ENCODE measurements around the gene ATOX1. TPM values are rescaled to one million over a fixed set of nuclear protein-coding genes. Genes with fewer than 3 reads are reported as not detected.
A peak's percentile ranks its signal among the peaks of the same experiment; 100 is the strongest.

ATOX1 gene
- total and polyA plus RNA-seq, 2 donors (not counting 1 experiment from before 2014, with no cell fraction given): 37.3 to 43.6 TPM

DNA sequence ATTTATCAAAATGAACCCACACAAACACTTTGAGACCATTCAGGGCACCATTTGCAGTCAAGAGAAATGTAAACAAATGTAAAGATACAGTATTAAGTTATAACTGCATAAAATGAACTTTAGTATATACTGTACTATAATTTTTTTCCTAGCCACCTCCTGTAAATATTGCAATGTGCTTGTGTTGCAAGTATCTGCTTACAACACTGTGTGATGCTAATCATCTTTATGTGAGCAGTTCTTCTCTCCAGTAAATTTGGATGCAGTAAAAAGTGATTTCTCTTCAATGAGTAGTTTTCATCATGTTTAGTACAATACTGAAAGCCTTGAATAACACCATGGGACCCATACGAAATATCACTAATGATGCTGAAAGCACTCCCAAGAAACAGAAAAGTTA, 22.8 kb upstream of the ATOX1 start:
- no peak for DNase-seq
- TF ChIP-seq, protein P1, sequence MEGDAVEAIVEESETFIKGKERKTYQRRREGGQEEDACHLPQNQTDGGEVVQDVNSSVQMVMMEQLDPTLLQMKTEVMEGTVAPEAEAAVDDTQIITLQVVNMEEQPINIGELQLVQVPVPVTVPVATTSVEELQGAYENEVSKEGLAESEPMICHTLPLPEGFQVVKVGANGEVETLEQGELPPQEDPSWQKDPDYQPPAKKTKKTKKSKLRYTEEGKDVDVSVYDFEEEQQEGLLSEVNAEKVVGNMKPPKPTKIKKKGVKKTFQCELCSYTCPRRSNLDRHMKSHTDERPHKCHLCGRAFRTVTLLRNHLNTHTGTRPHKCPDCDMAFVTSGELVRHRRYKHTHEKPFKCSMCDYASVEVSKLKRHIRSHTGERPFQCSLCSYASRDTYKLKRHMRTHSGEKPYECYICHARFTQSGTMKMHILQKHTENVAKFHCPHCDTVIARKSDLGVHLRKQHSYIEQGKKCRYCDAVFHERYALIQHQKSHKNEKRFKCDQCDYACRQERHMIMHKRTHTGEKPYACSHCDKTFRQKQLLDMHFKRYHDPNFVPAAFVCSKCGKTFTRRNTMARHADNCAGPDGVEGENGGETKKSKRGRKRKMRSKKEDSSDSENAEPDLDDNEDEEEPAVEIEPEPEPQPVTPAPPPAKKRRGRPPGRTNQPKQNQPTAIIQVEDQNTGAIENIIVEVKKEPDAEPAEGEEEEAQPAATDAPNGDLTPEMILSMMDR (IDR thresholded peaks at IDR 0.05): no peak
- no peak for TF ChIP-seq EZH2 (IDR thresholded peaks at IDR 0.05; ENCODE audit: borderline replicate concordance, insufficient read depth, low read depth, low read length, poor library complexity, severe bottlenecking)

DNA sequence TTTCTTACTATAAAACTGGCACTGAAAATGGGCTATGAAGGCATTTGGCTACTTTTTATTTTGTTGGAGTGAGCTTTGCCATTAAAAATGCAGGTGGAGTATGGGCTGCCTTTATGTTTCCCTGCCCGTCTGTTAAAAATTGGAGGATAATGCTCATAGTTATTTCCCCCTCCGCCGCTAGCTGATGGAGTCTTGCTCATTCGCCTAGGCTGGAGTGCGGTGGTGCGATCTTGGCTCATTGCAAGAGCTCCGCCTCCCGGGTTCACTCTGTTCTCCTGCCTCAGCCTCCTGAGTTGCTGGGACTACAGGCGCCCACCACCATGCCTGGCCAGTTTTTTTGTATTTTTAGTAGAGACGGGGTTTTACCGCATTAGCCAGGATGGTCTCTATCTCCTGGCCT, 21.9 kb upstream of the ATOX1 start:
- Mint-ChIP-seq H3K27me3 (no peaks in the 10 kb centered on the region), H3K4me3 (peak overlapping the region; percentile 46), H3K4me1 (peaks cover 80% of the 10 kb centered on the region), H3K27ac (peak overlapping the region; percentile 47), H3K9me3 (ENCODE audit: insufficient read depth) (no peaks in the 10 kb centered on the region)
- TF ChIP-seq, protein P1 (IDR thresholded peaks at IDR 0.05): no peak
- TF ChIP-seq EZH2 (IDR thresholded peaks at IDR 0.05; ENCODE audit: borderline replicate concordance, insufficient read depth, low read depth, low read length, poor library complexity, severe bottlenecking): no peak
- H3K4me2 ChIP-seq (replicated peaks; ENCODE audit: low read depth, low read length, poor library complexity, severe bottlenecking): no peak overlapping the region
- 92% methylated on average over 10 of the region's 11 CpGs for WGBS (ENCODE audit: insufficient coverage)
- H3K9ac ChIP-seq (ENCODE audit: low read length): no peak overlapping the region
- no peak overlapping the region for H2AFZ ChIP-seq (ENCODE audit: insufficient read depth, low read depth, low read length, poor library complexity, severe bottlenecking)
- H3K79me2 ChIP-seq (ENCODE audit: control insufficient read depth, insufficient read depth, low read length): peaks cover 100% of the 10 kb centered on the region
- intact Hi-C loops (cut with micrococcal nuclease): no loop called here
- no peaks in the 10 kb centered on the region for H3K9me3 ChIP-seq (ENCODE audit: control extremely low read depth in 1 of 3, control insufficient read depth in 2 of 3, insufficient read depth in 1 of 3, low read length in 2 of 3)
- H3K27ac ChIP-seq (ENCODE audit: low read length in 2 of 2): no peak overlapping the region
- DNase-seq: no peak
- ChIA-PET CTCF (no interaction called here), POLR2A (no interaction called here)
- ATAC-seq (ENCODE audit: low read depth): no peak
- H3K27me3 ChIP-seq (replicated peaks in 1 of 4; ENCODE audit: control extremely low read depth in 1 of 4, control insufficient read depth in 3 of 4, insufficient read depth in 4 of 4, low read length in 3 of 4): no peaks in the 10 kb centered on the region
- peaks cover 0 to 13% of the 10 kb centered on the region in 2 experiments for H3K36me3 ChIP-seq (replicated peaks in 1 of 2; ENCODE audit: control extremely low read depth in 1 of 2, control insufficient read depth in 1 of 2, extremely low read depth in 1 of 2, insufficient read depth in 2 of 2, low read length in 1 of 2)
- H3K4me1 ChIP-seq (ENCODE audit: control insufficient read depth in 2 of 2, insufficient read depth in 2 of 2, low read length in 2 of 2): peaks cover 30 to 53% of the 10 kb centered on the region in 2 donors
- H4K20me1 ChIP-seq (ENCODE audit: control insufficient read depth, insufficient read depth, low read length, poor library complexity, severe bottlenecking): peaks cover 88% of the 10 kb centered on the region
- H3K4me3 ChIP-seq (ENCODE audit: control extremely low read depth in 1 of 5, extremely low read depth in 1 of 5, insufficient read depth in 1 of 5, low read depth in 2 of 5, low read length in 4 of 5): no peak overlapping the region

More for the DNA sequence above, 22.8 kb upstream of the ATOX1 start:
- H3K4me2 ChIP-seq (replicated peaks; ENCODE audit: low read depth, low read length, poor library complexity, severe bottlenecking): peak overlapping the region; percentile 34
- H3K9ac ChIP-seq (ENCODE audit: low read length): no peak overlapping the region
- H3K27me3 ChIP-seq (replicated peaks in 1 of 4; ENCODE audit: control extremely low read depth in 1 of 4, control insufficient read depth in 3 of 4, insufficient read depth in 4 of 4, low read length in 3 of 4): no peaks in the 10 kb centered on the region
- no peak overlapping the region for H3K4me3 Mint-ChIP-seq
- no peak overlapping the region for H2AFZ ChIP-seq (ENCODE audit: insufficient read depth, low read depth, low read length, poor library complexity, severe bottlenecking)
- peaks cover 0 to 13% of the 10 kb centered on the region in 2 experiments for H3K36me3 ChIP-seq (replicated peaks in 1 of 2; ENCODE audit: control extremely low read depth in 1 of 2, control insufficient read depth in 1 of 2, extremely low read depth in 1 of 2, insufficient read depth in 2 of 2, low read length in 1 of 2)
- H3K79me2 ChIP-seq (ENCODE audit: control insufficient read depth, insufficient read depth, low read length): peaks cover 100% of the 10 kb centered on the region
- H3K9me3 ChIP-seq (ENCODE audit: control extremely low read depth in 1 of 3, control insufficient read depth in 2 of 3, insufficient read depth in 1 of 3, low read length in 2 of 3): no peaks in the 10 kb centered on the region
- no peak for ATAC-seq (ENCODE audit: low read depth)
- intact Hi-C loops (cut with micrococcal nuclease): no loop called here
- peaks cover 75% of the 10 kb centered on the region for H3K4me1 Mint-ChIP-seq
- H3K4me3 ChIP-seq (ENCODE audit: control extremely low read depth in 1 of 5, extremely low read depth in 1 of 5, insufficient read depth in 1 of 5, low read depth in 2 of 5, low read length in 4 of 5): no peak overlapping the region
- peaks cover 28 to 45% of the 10 kb centered on the region in 2 donors for H3K4me1 ChIP-seq (ENCODE audit: control insufficient read depth in 2 of 2, insufficient read depth in 2 of 2, low read length in 2 of 2)
- no peak overlapping the region for H3K27ac Mint-ChIP-seq
- no peaks in the 10 kb centered on the region for H3K27me3 Mint-ChIP-seq
- WGBS (ENCODE audit: insufficient coverage): no CpG with 5 or more reads among the region's 1 CpG
- peak overlapping the region in 1 of 2 donors; percentile 13 for H3K27ac ChIP-seq (ENCODE audit: low read length in 2 of 2)
- ChIA-PET CTCF (interaction anchor here (0.7 kb wide), 1 partner anchor 27 kb away, joined by 3 read pairs; no protein-coding TSS in a partner anchor), POLR2A (no interaction called here)
- H3K9me3 Mint-ChIP-seq (ENCODE audit: insufficient read depth): no peaks in the 10 kb centered on the region
- peaks cover 88% of the 10 kb centered on the region for H4K20me1 ChIP-seq (ENCODE audit: control insufficient read depth, insufficient read depth, low read length, poor library complexity, severe bottlenecking)

Measured in B cell (primary cell).